HG03039 (cell line): ENCODE results near the gene IRAK4.

Experiments used
- ATAC-seq: cut with Tn5 transposase; IDR thresholded peaks from one replicate; pipeline ENCODE4 v1.9.1; 2021; ENCODE audit warnings: mild to moderate bottlenecking, moderate library complexity; ENCODE audit not compliant: unreplicated experiment

IRAK4 gene

DNA sequence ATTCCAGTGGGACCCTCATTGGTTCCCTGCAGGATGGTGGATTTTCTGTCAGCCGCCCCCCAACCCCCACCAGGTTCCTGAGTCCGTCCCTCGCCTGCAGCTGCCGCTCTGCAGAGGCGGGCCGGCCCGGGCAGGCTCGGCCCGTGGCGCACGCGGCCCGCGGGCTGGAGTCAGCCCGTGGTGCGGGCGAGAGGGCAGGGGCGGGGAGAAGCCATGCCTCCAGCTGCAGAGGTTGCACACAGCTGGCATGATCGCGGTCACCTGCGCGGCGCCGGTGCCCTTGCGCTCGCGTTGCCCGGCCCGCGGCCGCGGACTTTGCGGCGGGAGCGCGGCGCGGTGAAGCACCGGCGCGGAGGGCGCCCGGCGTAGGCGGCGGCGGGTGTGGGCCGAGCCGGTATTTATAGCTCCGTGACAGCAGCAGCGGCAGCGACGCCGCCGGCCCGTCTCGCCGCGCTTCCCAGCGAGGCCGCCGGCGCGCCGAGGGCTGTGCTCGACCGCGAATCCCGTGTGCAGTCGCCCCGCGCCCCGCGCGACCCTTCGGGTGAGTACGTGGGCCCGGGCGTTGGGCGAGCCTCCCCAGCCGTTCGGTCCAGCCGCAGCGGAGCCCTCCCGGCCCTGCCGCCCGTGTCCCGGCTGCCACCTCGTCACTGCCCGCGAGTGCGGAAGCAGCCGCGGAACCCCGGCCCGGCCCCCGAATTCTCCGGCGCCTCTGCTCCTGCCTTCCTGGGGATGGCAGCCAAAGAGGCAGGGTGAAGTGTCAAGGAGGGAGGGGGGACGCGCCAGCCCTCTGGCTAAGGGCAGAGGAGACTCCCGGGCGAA, 77.1 kb downstream of the IRAK4 start, which contains the start of gene TMEM117:
Gene TMEM117, plus strand, starts transcription at position 426 of the 819 bp plus-strand sequence.
- peak; percentile 69 for ATAC-seq

DNA sequence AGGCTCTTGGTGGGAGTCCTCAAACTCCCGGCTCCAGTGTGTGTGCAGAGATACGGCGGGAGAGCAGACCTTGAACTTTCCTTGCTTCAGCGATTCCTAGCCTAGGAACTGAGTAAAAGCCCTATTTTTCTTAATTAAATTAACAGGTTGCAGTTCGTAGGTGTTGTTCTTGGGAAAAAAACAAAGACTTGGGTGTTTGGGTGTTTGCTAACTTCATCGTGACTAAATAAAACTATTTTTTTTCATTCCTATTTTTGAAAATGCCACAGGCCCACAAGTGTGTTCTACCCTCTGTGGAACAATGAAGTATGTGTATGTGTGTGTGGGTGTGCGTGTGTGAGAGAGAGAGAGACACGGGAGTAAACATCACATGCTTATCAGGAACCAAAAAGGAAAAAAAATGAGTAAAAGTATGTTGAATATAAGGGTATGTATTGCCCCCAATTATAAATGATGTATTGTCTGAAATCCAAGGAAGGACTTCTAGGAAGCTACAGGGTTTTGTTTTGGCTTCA, 77.8 kb downstream of the IRAK4 start:
- ATAC-seq = peak; percentile 25
